ENCODE data around the gene B3GAT1.

DNA sequence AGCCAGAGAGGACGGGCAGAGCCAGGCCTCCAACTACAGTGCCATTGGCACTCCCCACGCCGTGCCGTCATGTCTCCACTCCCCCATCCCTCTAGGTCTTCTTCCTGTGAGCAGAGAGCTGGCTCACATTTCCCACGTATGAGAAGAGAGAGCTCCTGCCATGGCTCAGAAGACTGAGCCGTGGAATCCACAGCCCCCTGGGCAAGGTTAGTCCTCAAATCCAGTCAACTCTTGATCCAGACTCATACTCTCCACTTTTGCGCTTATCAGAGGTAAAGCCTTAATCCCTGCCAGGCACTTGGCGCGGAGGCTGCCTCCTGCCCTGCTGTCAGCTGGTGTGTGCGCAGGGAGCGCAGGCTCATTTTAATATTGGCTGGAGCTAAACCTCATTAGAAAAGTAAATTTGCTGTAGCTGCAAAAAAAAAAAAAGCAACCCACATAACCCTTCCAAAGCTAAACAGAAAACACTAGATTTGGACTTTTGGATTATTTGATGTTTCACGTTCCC, 4.7 kb downstream of the B3GAT1 start:
- TF ChIP-seq POLR2A (IDR thresholded peaks at IDR 0.05; ENCODE audit: low read length) (no peak), GATA1 (IDR thresholded peaks at IDR 0.05; ENCODE audit: low read depth, low read length) (no peak)

Data from erythroblast (primary cell).